K562 (cell line): ENCODE measurements around the gene CFAP97D2. TPM values are rescaled to one million over a fixed set of nuclear protein-coding genes. Genes with fewer than 3 reads are reported as not detected.
"Not testable (repeated sequence)": the region's sequence is repeated elsewhere in the genome, so short reads cannot be mapped to it uniquely, and the experiment has no call there.

Source experiments
- ATAC-seq: fragments of 200-7000 bp; cut with Tn5 transposase; 3 replicates; pipeline ENCODE4 v1.9.1; 2020; ENCODE audit warnings: moderate library complexity
- BruUV-seq: library from RNA; stranded (reverse); fragments of 400-500 nt; replicated peaks from 2 replicates; lab custom pipeline; 2021; lab: Mats Ljungman, UMichigan
- CTCF ChIA-PET: fragments of 300-600 bp; formaldehyde crosslinking; extraction: SDS; loops from one replicate; lab custom pipeline; 2021; ENCODE audit warnings: low intra/inter-chr PET ratio; lab: Yijun Ruan, JAX
- POLR2A ChIA-PET: fragments of 300-600, 350-650 bp; sonication (Branson Sonifier 250); formaldehyde crosslinking; extraction: SDS; loops from one replicate; lab custom pipeline; 2021; ENCODE audit warnings: antibody characterized with exemption, inconsistent platforms; lab: Yijun Ruan, JAX
- DNase-seq, 4 experiments: peaks; one replicate each; pipeline versions ENCODE4 v3.0.0 to v3.0.0-alpha.2; 2011 to 2018; ENCODE audit warnings: low spot score in 3 of 4, mixed read lengths in 3 of 4; ENCODE audit errors: extremely low read depth in 1 of 4
- FAIRE-seq: peaks from 2 replicates; lab custom pipeline; 2011; peaks lifted over from hg19 to GRCh38; lab: Jason Lieb, UNC
- H2AFZ ChIP-seq: 2 replicates; pipeline ENCODE4 v1.6.0; 2011; ENCODE audit warnings: low read depth, low read length, control low read depth, inconsistent platforms
- H3K27ac ChIP-seq: fragments of 200-600 bp; 3 replicates; pipeline ENCODE4 v1.8.0; 2011; ENCODE audit warnings: low read depth, mild to moderate bottlenecking, control low read depth, inconsistent platforms, low read length, moderate library complexity, mixed read lengths; ENCODE audit errors: extremely low read depth
- H3K27me3 ChIP-seq, 2 experiments: fragments of 300-600 bp in 1 of 2; 2 replicates in 1 of 2; 3 replicates in 1 of 2; pipeline versions ENCODE4 v1.6.0 to v1.8.0; 2011; ENCODE audit warnings: inconsistent platforms in 2 of 2, low read length in 2 of 2, mild to moderate bottlenecking in 1 of 2, mixed read lengths in 1 of 2, moderate library complexity in 1 of 2; ENCODE audit not compliant: control insufficient read depth in 2 of 2, insufficient read depth in 2 of 2
- H3K36me3 ChIP-seq: fragments of 300-600 bp; 3 replicates; pipeline ENCODE4 v1.8.0; 2011; ENCODE audit warnings: mild to moderate bottlenecking, low read length, inconsistent platforms; ENCODE audit not compliant: control insufficient read depth, insufficient read depth
- H3K4me1 ChIP-seq, 2 experiments: fragments of 200-600 bp in 1 of 2; replicated peaks in 1 of 2; 2 replicates in 1 of 2; 3 replicates in 1 of 2; pipeline versions ENCODE4 v1.5.1 to v1.8.0; 2011; ENCODE audit warnings: inconsistent platforms in 2 of 2, low read length in 2 of 2, mild to moderate bottlenecking in 1 of 2, mixed read lengths in 1 of 2, moderate library complexity in 1 of 2; ENCODE audit not compliant: control insufficient read depth in 2 of 2, insufficient read depth in 2 of 2
- H3K4me2 ChIP-seq: 2 replicates; pipeline ENCODE4 v1.6.1; 2011; ENCODE audit warnings: low read length, control low read depth, inconsistent platforms, mixed read lengths; ENCODE audit not compliant: insufficient read depth
- H3K4me3 ChIP-seq: fragments of 200-600 bp; sonication (generic), shearing (Covaris generic); 2 replicates; pipeline ENCODE4 v1.5.1; 2016; ENCODE audit warnings: control low read depth, inconsistent platforms
- H3K79me2 ChIP-seq: fragments of 200-600 bp; 3 replicates; pipeline ENCODE4 v1.8.0; 2011; ENCODE audit warnings: low read length, inconsistent platforms; ENCODE audit not compliant: control insufficient read depth, insufficient read depth
- H3K9ac ChIP-seq, 2 experiments: 2 replicates each; pipeline versions ENCODE4 v1.6.0 to v1.6.1; 2011; ENCODE audit warnings: low read depth in 2 of 2, low read length in 2 of 2, control low read depth in 1 of 2, inconsistent platforms in 1 of 2, mild to moderate bottlenecking in 1 of 2, mixed read lengths in 1 of 2; ENCODE audit not compliant: insufficient read depth in 1 of 2
- H3K9me1 ChIP-seq: one replicate; pipeline ENCODE4 v1.6.0; 2011; ENCODE audit warnings: inconsistent platforms, mild to moderate bottlenecking, low read length, moderate library complexity; ENCODE audit not compliant: control insufficient read depth, insufficient read depth
- H3K9me3 ChIP-seq: replicated peaks from 2 replicates; pipeline ENCODE4 v1.5.1; 2011; ENCODE audit warnings: low read depth, low read length, inconsistent platforms; ENCODE audit not compliant: control insufficient read depth, insufficient read depth
- H4K20me1 ChIP-seq: replicated peaks from 2 replicates; pipeline ENCODE4 v1.6.1; 2011; ENCODE audit warnings: low read length, inconsistent platforms, mixed read lengths; ENCODE audit not compliant: control insufficient read depth, insufficient read depth
- WGBS: fragments of 100-300 bp; shearing (Covaris generic); methylation state at CpG from one replicate; pipeline ENCODE4 v1.1.6; 2016; ENCODE audit warnings: low coverage, mixed read lengths; ENCODE audit not compliant: insufficient coverage; ENCODE audit errors: missing lambda C conversion rate; 5-methylcytosine and 5-hydroxymethylcytosine counted together
- in situ Hi-C: fragments of 300-500 bp; cut with MboI; formaldehyde crosslinking; loops from 4 replicates; pipeline ENCODE4 v1.15.0; 2018; ENCODE audit warnings: inconsistent platforms, mixed read lengths
- intact Hi-C: fragments of 100-400 bp; cut with micrococcal nuclease; formaldehyde crosslinking; loops from 2 replicates; pipeline ENCODE4 v1.14.2; 2022
- polyA plus RNA-seq, 8 experiments: library from polyadenylated mRNA; depleted of rRNA in 4 of 8; stranded (reverse) in 5 of 8; unstranded in 3 of 8; fragments of >200 nt; fragmentation: Nextera tagmentation in 2 of 8; fragmentation: Illumina TruSeq in 1 of 8; extraction: Ambion mirVana in 2 of 8; extraction: Trizol in 1 of 8; gene quantifications; 2 replicates each; pipeline versions ENCODE4 v1.2.1 to v1.2.3, GENCODE V29; 2011 to 2014; ENCODE audit warnings: inconsistent platforms in 1 of 8, missing spikeins in 1 of 8
- total RNA-seq, 7 experiments: library from RNA; depleted of rRNA in 6 of 7; stranded (reverse); fragments of >200 nt in 6 of 7; fragmentation: Illumina TruSeq in 2 of 7; extraction: Trizol in 2 of 7; gene quantifications; 2 replicates each; pipeline versions ENCODE4 v1.2.1 to v1.2.3, GENCODE V29; 2011 to 2021; ENCODE audit warnings: low replicate concordance in 1 of 7
- TF ChIP-seq, protein P1 (sequence below): fragments of 250-450 bp; sonication (Bioruptor Pico); IDR thresholded peaks from 2 replicates; pipeline ENCODE4 v1.8.0; 2021; ENCODE audit warnings: moderate library complexity, mild to moderate bottlenecking, inconsistent platforms

CFAP97D2 gene
- total and polyA plus RNA-seq, 9 of the 15 experiments (the other 6 are each of a cell fraction or from before 2014, with no cell fraction given), result not detected

DNA sequence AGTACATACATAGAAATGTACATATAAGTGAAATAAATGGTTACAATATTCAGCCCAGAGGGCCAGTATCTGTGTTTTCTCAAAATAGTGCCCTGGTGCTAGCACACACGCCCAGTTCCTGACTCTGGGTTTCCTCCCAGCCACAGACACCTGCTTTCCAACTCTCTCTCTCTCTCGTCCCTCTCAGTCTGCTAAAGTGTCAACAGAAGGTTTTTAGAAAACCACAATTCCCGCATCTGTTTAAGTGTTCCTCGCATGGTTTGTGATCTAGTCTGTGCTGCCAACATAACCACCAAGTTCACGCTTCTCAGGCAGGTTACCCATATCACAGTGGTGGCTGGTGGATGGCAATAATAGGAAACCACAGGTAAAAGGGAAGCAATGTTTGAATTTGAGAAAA lies 84.5 kb downstream of the CFAP97D2 start:
- TF ChIP-seq, protein P1, sequence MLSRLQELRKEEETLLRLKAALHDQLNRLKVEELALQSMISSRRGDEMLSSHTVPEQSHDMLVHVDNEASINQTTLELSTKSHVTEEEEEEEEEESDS (CRISPR knock-in tag), result no peak
- TF ChIP-seq, all 486 proteins: peak for 0
- no peak overlapping the region for H3K27ac ChIP-seq
- intact Hi-C loops (no loop called here), in situ Hi-C loops (no loop called here)
- DNase-seq (no peak), FAIRE-seq (no peak), ATAC-seq (no peak)
- no peaks in the 10 kb centered on the region for H4K20me1 ChIP-seq
- CTCF ChIA-PET, result no interaction called here
- no peaks in the 10 kb centered on the region for H3K79me2 ChIP-seq
- H3K9me3 ChIP-seq, result no peaks in the 10 kb centered on the region
- POLR2A ChIA-PET, result no interaction called here
- no peaks in the 10 kb centered on the region for H3K27me3 ChIP-seq
- BruUV-seq, result no TSS peak
- peaks cover 95% of the 10 kb centered on the region for H3K36me3 ChIP-seq
- H3K4me2 ChIP-seq, result no peak overlapping the region
- H2AFZ ChIP-seq, result no peak overlapping the region
- WGBS, result 88% methylated on average over 5 of the region's 5 CpGs
- no peak overlapping the region for H3K9ac ChIP-seq
- H3K9me1 ChIP-seq, result no peaks in the 10 kb centered on the region
- no peak overlapping the region for H3K4me3 ChIP-seq
- no peaks in the 10 kb centered on the region for H3K4me1 ChIP-seq

DNA sequence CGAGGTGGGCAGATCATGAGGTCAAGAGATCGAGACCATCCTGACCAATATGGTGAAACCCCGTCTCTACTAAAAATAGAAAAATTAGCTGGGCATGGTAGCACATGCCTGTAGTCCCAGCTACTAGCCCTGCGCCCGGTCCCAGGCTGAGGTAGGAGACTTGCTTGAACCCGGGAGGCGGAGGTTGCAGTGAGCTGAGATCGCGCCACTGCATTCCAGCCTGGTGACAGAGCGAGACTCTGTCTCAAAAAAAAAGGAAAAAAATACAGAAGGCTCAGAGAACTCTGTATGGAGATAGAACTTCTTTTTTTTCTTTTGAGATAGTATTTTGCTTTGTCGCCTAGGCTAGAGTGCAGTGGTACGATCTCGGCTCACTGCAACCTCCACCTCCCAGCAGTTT lies 85.3 kb downstream of the CFAP97D2 start:
- H3K9me1 ChIP-seq, H3K27me3 ChIP-seq, POLR2A ChIA-PET, in situ Hi-C loops, H3K9ac ChIP-seq, H3K4me3 ChIP-seq, H3K79me2 ChIP-seq, H2AFZ ChIP-seq, CTCF ChIA-PET, H4K20me1 ChIP-seq, H3K27ac ChIP-seq, BruUV-seq, H3K9me3 ChIP-seq, FAIRE-seq, intact Hi-C loops, H3K4me1 ChIP-seq, DNase-seq, ATAC-seq, H3K4me2 ChIP-seq: not testable (repeated sequence)
- peaks cover 95% of the 10 kb centered on the region for H3K36me3 ChIP-seq
- 98% methylated on average over 6 of the region's 13 CpGs for WGBS
